ENCODE data around the gene TYRO3.
"Not testable (repeated sequence)": the region's sequence is repeated elsewhere in the genome, so short reads cannot be mapped to it uniquely, and the experiment has no call there.

TYRO3 gene

GRCh38 chr15:41573396-41573795, 14.4 kb downstream of the TYRO3 start:
- DNase-seq (ENCODE audit: low read depth in 2 of 2), result no peak

DNA sequence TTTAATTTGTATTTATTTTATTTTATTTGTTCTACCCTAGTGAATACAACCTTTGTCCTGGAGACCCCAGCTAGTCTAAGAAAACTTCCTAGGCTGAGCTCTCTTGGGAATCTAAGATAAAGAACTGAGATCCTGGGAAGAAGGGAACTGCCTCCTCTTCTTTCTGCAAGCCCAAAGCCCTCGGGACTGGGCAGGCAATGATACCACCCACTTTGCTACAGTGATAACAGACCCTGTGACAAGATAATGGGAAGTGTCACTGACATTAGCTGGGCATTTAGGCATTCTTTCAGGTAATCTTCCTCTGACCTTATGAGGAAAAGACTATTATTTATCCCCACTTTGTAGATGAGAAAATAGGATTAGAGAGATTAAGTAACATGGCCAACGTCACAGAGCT, 15.1 kb downstream of the TYRO3 start:
- DNase-seq (ENCODE audit: low read depth in 2 of 2), result no peak

DNA sequence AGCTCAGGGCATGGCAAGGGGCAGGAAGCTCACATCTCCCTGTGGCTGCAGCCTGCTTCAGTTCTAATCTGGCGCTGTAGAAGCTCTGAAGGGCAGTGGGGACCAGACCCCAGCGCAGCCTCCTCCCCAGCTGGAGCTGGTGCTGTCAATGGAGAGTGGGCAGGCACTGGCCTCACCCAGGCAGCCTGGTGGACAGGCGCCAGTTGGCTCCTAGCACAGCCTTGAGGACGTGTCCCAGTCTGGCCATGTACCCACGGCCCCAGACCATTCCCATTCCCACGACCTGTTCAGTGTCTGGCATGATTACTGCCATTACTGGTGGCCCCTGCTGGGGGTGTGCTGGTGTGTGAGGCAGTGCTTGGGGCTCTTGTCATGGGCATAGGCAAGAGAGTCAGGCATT, 16.3 kb downstream of the TYRO3 start:
- no peak for DNase-seq (ENCODE audit: low read depth in 2 of 2)

DNA sequence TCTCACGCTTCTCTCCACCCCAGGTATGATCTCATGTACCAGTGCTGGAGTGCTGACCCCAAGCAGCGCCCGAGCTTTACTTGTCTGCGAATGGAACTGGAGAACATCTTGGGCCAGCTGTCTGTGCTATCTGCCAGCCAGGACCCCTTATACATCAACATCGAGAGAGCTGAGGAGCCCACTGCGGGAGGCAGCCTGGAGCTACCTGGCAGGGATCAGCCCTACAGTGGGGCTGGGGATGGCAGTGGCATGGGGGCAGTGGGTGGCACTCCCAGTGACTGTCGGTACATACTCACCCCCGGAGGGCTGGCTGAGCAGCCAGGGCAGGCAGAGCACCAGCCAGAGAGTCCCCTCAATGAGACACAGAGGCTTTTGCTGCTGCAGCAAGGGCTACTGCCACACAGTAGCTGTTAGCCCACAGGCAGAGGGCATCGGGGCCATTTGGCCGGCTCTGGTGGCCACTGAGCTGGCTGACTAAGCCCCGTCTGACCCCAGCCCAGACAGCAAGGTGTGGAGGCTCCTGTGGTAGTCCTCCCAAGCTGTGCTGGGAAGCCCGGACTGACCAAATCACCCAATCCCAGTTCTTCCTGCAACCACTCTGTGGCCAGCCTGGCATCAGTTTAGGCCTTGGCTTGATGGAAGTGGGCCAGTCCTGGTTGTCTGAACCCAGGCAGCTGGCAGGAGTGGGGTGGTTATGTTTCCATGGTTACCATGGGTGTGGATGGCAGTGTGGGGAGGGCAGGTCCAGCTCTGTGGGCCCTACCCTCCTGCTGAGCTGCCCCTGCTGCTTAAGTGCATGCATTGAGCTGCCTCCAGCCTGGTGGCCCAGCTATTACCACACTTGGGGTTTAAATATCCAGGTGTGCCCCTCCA, 19.1 kb downstream of the TYRO3 start:
- DNase-seq (ENCODE audit: low read depth in 2 of 2), result no peak

DNA sequence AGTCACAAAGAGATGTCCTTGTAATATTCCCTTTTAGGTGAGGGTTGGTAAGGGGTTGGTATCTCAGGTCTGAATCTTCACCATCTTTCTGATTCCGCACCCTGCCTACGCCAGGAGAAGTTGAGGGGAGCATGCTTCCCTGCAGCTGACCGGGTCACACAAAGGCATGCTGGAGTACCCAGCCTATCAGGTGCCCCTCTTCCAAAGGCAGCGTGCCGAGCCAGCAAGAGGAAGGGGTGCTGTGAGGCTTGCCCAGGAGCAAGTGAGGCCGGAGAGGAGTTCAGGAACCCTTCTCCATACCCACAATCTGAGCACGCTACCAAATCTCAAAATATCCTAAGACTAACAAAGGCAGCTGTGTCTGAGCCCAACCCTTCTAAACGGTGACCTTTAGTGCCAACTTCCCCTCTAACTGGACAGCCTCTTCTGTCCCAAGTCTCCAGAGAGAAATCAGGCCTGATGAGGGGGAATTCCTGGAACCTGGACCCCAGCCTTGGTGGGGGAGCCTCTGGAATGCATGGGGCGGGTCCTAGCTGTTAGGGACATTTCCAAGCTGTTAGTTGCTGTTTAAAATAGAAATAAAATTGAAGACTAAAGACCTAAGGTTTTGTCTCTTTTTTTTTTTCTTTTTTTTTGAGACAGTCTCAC, 19.8 kb downstream of the TYRO3 start:
- DNase-seq (ENCODE audit: low read depth in 2 of 2), result no peak

- no peak for DNase-seq (ENCODE audit: low read depth in 2 of 2)
Measured at GRCh38 chr15:41581110-41581509, 22.1 kb downstream of the TYRO3 start.

- no peak for DNase-seq (ENCODE audit: low read depth in 2 of 2)
Measured at GRCh38 chr15:41583795-41584194, 24.8 kb downstream of the TYRO3 start.

GRCh38 chr15:41584636-41585126, 25.7 kb downstream of the TYRO3 start:
- no peak for DNase-seq (ENCODE audit: low read depth in 2 of 2)

- peak in 1 of 2 experiments; percentile 19 for DNase-seq (ENCODE audit: low read depth in 2 of 2)
Measured at GRCh38 chr15:41585127-41586047, 26.4 kb downstream of the TYRO3 start.

DNA sequence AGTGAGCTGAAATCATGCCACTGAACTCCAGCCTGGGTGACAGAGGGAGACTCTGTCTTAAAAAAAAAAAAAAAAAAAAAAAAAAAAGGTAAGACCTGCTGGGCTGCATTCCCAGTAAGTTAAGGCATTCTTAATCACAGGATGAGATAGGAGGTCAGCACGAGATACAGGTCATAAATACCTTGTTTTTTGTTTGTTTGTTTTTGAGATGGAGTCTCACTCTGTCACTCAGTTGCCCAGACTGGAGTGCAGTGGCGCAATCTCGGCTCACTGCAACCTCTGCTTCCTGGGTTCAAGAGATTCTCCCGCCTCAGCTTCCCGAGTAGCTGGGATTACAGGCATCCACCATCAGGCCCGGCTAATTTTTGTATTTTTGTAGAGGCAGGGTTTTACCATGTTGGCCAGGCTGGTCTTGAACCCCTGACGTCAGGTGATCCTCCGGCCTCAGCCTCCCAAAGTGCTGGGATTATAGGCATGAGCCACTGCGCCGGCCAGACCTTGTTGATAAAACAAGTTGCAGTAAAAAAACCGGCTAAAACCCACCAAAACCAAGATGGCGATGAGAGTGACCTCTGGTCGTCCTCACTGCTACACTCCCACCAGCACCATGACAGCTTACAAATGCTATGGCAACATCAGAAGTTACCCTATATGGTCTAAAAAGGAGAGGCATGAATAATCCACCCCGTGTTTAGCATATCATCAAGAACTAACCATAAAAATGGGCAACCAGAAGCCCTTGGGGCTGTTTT, 27.7 kb downstream of the TYRO3 start:
- DNase-seq (ENCODE audit: low read depth in 2 of 2), result not testable (repeated sequence)

DNA sequence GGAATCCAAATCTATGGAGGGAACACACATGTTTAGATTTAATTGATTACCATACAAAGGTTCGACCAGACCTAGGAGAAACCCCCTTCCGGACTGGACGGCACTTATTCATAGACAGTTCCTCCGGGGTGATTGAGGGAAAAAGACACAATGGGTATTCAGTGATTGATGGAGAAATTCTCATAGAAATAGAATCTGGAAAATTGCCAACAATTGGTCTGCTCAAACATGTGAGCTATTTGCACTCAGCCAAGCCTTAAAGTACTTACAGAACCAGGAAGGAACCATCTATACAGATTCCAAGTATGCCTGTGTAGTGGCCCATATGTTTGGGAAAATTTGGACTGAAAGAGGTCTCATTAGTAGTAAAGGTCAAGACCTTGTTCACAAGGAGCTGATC, 30.0 kb downstream of the TYRO3 start:
- DNase-seq (ENCODE audit: low read depth in 2 of 2), result not testable (repeated sequence)

DNA sequence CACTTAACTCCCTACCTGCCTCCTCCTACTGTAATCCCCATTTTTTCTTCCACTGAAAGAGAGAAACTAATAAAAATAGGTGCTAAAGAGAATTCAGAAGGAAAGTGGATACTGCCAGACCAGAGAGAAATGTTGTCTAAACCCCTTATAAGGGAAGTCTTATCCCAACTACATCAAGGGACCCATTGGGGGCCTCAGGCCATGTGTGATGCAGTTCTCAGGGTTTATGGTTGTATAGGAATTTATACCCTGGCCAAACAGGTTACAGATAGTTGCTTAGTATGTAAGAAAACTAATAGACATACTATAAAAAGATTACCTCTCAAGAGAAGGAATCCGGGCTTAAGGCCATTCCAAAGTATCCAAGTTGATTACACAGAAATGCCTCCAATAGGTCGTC, 30.6 kb downstream of the TYRO3 start:
- DNase-seq (ENCODE audit: low read depth in 2 of 2), result not testable (repeated sequence)

GRCh38 chr15:41591217-41591616, 32.2 kb downstream of the TYRO3 start:
- not testable (repeated sequence) for DNase-seq (ENCODE audit: low read depth in 2 of 2)

DNA sequence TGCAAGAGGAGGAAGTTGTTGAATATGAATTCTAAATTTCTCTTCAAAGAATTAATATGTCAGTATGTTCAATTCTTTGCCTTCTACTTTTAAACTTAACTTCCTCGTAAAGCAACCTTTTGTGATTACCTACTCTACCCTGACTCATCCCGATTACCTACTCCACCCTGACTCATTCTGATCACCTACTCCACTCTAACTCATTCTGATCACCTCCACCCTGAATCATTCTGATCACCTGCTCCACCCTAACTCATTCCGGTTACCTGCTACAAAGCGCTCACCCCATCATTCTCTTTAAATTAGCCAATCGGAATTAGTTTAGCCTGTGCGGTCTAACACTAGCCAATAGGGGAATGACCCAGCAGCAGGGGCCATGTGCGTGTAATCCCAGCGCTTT, 33.7 kb downstream of the TYRO3 start:
- DNase-seq (ENCODE audit: low read depth in 2 of 2), result not testable (repeated sequence)

GRCh38 chr15:41594801-41595746, 36.1 kb downstream of the TYRO3 start:
- DNase-seq (ENCODE audit: low read depth in 2 of 2), result no peak

DNA sequence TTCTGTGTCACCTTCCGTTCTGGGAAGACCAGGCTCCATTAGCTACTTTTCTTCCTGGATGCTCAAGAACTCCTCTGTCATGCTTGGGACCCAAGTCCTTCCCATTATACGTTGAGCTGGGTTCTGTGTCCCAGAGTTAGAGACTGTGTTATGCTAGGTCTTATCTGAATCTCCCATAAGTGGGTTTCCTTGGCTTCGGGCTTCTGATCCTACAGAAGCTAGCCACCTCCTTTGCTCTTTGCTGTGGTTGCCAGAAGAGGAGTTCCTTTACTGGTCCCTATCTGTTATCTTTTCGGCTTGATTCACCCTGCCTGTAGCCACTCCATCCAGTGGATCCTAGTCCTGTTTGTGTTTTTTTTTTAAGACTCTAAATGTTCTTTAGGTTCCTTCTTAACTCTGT, 38.0 kb downstream of the TYRO3 start:
- DNase-seq (ENCODE audit: low read depth in 2 of 2), result no peak

DNA sequence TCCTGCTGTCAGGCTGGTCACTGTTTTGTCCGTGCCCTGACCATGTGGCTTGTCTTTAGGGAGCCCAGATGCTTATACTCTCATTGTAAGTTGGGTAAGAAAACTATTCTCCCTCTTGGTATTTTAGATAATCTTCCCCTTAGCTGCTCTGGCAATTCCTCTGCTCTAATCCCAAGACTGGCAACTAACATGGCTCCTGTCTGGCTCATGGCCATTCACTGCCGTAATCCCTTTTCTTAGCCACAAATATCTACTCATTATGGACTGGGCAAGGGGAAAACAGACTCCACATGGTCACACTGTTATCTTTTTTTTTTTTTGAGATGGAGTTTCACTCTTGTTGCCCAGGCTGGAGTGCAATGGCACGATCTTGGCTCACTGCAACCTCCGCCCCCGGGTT, 38.8 kb downstream of the TYRO3 start:
- DNase-seq (ENCODE audit: low read depth in 2 of 2), result no peak

DNA sequence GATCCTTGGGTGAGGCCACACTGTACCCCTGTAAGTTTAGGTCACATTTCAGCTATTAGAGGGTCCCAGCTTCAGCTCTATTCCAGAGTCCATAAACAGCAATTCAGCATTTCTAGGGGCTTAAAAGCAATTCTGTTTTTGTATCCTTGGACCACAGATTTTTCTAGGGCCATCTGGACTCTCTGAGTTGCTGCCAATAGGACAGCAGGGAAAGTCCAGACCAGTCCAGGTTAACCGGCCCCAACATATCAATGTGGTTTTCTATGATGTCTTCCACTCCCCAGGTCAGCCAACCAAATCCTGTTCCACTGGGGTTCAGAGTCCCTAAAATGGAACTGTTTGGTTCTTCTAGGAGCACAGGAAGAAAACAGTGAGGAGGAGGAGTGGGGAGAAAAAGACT, 40.0 kb downstream of the TYRO3 start:
- no peak for DNase-seq (ENCODE audit: low read depth in 2 of 2)

DNA sequence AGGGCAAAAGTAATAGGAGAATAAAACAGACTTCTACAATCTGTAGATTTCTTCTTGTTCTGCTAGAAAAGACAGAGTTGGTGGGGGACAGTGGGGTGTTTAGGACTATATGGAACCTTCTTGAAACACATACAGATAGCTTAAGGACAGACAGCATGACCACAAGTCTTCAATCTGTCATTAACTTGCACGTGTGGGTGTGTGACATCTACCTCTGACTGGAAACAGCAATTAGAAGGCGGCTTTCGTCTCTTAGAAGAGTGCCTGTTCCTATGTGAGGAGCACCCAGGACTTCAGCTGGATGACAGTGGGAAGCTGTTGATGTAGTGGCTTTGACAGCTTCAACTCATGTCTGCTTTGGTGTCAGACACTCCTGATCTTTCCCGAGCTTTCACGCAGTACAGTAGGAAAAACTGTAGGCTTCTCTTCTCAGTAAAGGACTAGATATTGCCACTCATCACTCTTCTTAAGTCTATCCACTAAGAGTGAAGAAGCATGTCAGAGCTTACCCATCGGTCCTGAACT, 44.5 kb downstream of the TYRO3 start:
- DNase-seq (ENCODE audit: low read depth in 2 of 2), result no peak
